NCI-H2107 treated with DMSO at 0.1 percent for 48 hours (cell line): ENCODE measurements around the gene ZNF556.
"Not testable (repeated sequence)": the region's sequence is repeated elsewhere in the genome, so short reads cannot be mapped to it uniquely, and the experiment has no call there.

ENCODE experiments used
- DNase-seq: peaks from one replicate; lab custom pipeline; 2025; ENCODE audit not compliant: unreplicated experiment; lab: John Stamatoyannopoulos, UW

Gene ZNF556

GRCh38 chr19:2903326-2903725 is 36.2 kb downstream of the ZNF556 start:
- not testable (repeated sequence) for DNase-seq

GRCh38 chr19:2905918-2906519 is 38.9 kb downstream of the ZNF556 start:
- DNase-seq = no peak

GRCh38 chr19:2906631-2907195 is 39.6 kb downstream of the ZNF556 start:
- DNase-seq = no peak

- no peak for DNase-seq
These were observed 45.2 kb downstream of the ZNF556 start for GRCh38 chr19:2912306-2912705.

GRCh38 chr19:2917275-2918184 is 50.4 kb downstream of the ZNF556 start:
- DNase-seq = no peak

GRCh38 chr19:2922987-2923386 is 55.9 kb downstream of the ZNF556 start:
- DNase-seq = no peak

GRCh38 chr19:2923510-2923909 is 56.4 kb downstream of the ZNF556 start:
- no peak for DNase-seq

GRCh38 chr19:2926341-2927031 is 59.4 kb downstream of the ZNF556 start:
- no peak for DNase-seq

GRCh38 chr19:2927032-2927430 is 59.9 kb downstream of the ZNF556 start:
- no peak for DNase-seq
